NB4 (cell line): ENCODE measurements around the gene PRR35.
A peak's percentile ranks its signal among the peaks of the same experiment; 100 is the strongest.

Experiments used
- DNase-seq: peaks from one replicate; pipeline ENCODE4 v3.0.0; 2010; ENCODE audit warnings: low read depth
- H3K4me3 ChIP-seq: one replicate; pipeline ENCODE4 v1.5.1; 2011; ENCODE audit warnings: mild to moderate bottlenecking, low read depth, low read length, moderate library complexity
- CTCF ChIP-seq: IDR thresholded peaks from one replicate; pipeline ENCODE4 v1.5.1; 2012; ENCODE audit warnings: low read depth, low read length
- MAX ChIP-seq: IDR thresholded peaks from 2 replicates; pipeline ENCODE4 v1.6.1; 2011; ENCODE audit warnings: low read depth, low read length
- MYC ChIP-seq: IDR thresholded peaks from 2 replicates; pipeline ENCODE4 v1.6.1; 2011; ENCODE audit warnings: low read depth, low read length
- POLR2A ChIP-seq: IDR thresholded peaks from 2 replicates; pipeline ENCODE4 v1.6.1; 2011; ENCODE audit warnings: mild to moderate bottlenecking; ENCODE audit not compliant: insufficient read length; ENCODE audit errors: extremely low read depth

Gene PRR35

GRCh38 chr16:609316-609715, 49.1 kb downstream of the PRR35 start:
- TF ChIP-seq POLR2A (no peak), MAX (no peak), MYC (no peak), CTCF (no peak)
- DNase-seq: no peak
- no peak overlapping the region for H3K4me3 ChIP-seq

- DNase-seq: no peak
- H3K4me3 ChIP-seq: no peak overlapping the region
- TF ChIP-seq POLR2A (no peak), MYC (no peak)
Observed at GRCh38 chr16:609984-610383, 49.8 kb downstream of the PRR35 start.

GRCh38 chr16:610513-611381, 50.6 kb downstream of the PRR35 start:
- no peak overlapping the region for H3K4me3 ChIP-seq
- TF ChIP-seq MYC: no peak
- TF ChIP-seq MAX: no peak
- peak; percentile 24 for TF ChIP-seq CTCF
- no peak for TF ChIP-seq POLR2A
- DNase-seq: no peak

GRCh38 chr16:615122-615521, 54.9 kb downstream of the PRR35 start:
- TF ChIP-seq MAX (no peak), MYC (no peak), CTCF (no peak), POLR2A (no peak)
- no peak overlapping the region for H3K4me3 ChIP-seq
- no peak for DNase-seq
